Putamen (tissue), 1 donor: ENCODE measurements around the gene SHQ1.
"Not testable (repeated sequence)": the region's sequence is repeated elsewhere in the genome, so short reads cannot be mapped to it uniquely, and the experiment has no call there.

Source experiments
- DNase-seq: peaks from one replicate; pipeline ENCODE4 v3.0.0-alpha.2; 2016; ENCODE audit warnings: low spot score

SHQ1 gene

DNA sequence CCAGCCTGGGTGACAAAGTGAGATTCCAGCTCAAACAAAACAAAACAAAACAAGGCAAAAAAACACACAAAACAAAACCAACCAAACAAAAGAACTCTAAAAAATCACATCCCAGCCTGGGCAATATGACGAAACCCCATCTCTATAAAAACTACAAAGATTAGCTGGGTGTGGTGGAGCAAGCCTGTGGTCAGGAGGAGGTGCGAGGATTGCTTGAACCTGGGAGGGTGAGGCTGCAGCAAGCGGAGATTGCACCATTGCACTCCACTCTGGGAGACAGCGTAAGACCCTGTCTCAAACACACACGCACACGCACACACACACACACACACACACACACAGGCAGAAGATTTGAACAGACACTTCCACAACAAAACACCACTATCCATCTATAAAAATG, 99.6 kb downstream of the SHQ1 start:
- no peak for DNase-seq

DNA sequence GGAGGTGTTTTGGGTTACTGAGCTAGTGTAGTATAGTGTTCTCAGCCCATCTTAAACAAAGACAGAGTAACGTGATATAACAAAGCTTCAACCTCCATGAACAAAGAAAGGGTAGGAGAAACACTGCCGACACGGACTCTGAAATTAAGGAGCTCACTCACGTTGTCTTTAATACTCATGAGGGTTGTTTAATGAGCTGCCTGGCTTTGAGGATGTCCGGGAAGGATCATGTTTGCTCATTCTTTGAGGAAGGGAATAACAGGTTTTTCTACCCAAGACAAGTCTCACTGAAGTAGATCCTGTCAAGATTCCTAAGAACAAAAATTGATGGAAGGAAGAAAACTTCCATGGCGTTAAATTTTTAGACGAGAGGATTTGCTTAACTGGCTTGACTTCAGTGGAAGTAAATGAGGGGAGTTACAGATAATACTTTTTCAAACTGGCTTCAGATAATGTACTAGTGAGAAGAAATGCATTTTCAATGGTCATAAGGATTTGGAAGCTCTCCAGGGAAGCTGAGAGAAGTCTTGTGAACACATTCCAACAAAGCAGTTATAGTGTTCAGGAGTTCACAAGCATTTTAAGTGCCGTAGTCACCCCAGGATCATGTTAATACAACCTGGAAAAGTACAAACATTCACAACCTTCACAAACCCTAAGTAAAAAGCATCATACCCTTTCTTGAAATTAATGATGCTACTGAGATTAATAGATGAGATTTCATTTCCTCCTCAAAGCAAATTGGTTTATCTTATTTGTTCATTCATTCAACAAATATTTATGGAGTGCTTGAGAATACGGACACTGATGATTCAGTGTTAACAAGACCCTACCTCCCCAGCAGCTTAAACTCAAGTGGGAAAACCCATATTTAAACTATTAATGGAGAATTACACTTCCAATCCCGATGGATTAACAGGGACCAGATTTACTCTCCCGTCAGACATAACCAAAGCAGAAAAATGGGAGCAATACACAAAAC, 101.5 kb downstream of the SHQ1 start:
- DNase-seq = no peak

DNA sequence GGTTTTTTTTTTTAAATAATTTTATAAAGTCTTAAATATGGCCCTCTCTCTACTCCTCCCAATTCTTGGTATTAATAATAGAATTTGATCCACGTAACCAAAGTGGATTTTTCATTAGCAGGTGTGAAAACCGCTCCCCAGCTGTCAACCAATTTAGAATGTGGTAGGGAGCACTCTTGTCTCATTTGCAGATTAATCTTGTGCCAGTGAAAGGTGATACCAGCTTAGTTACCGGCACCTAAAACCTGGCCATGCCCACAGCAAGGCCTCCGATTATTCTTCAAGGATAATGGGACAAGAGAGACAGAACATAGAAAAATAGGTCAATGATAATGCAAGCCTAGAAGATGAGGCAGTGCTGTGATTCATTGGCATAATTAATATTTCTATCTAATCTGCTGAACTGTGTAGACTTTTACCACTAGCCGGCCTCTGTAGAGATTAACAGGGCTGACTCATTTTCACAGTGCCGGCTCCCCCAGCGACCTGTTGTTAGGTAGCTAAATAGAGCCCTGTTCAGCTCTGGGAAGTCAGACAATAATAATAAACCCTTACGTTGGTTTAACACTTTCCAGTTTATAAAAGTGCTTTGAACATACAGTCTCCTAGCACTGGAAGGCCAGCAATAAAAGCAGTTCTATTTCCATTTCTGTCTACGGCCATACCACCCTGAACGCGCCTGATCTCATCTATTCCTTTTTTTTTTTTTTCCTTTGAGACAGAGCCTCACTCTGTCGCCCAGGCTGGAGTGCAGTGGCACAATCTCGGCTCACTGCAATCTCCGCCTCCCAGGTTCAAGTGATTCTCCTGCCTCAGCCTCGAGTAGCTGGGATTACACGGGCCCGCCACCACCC, 102.9 kb downstream of the SHQ1 start:
- DNase-seq = no peak

DNA sequence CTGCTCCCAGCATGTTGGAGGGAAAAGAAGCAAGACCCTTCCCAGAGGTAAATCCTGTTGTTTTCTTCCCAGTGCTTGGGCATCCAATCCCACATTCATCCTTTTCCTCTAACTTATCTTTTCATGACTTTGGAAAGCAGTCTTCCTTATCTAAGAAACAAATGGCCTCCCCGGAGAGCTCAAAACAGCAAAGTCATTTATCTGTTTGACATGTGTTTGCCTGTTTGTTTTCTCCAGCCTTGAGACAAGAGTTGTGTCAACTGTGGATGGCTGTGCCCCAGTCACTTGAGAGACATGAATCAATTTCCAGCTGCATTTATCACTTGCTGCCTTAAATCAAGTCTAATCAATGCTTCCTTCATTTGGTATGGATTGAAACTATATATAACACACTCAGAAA, 103.9 kb downstream of the SHQ1 start:
- DNase-seq = no peak

DNA sequence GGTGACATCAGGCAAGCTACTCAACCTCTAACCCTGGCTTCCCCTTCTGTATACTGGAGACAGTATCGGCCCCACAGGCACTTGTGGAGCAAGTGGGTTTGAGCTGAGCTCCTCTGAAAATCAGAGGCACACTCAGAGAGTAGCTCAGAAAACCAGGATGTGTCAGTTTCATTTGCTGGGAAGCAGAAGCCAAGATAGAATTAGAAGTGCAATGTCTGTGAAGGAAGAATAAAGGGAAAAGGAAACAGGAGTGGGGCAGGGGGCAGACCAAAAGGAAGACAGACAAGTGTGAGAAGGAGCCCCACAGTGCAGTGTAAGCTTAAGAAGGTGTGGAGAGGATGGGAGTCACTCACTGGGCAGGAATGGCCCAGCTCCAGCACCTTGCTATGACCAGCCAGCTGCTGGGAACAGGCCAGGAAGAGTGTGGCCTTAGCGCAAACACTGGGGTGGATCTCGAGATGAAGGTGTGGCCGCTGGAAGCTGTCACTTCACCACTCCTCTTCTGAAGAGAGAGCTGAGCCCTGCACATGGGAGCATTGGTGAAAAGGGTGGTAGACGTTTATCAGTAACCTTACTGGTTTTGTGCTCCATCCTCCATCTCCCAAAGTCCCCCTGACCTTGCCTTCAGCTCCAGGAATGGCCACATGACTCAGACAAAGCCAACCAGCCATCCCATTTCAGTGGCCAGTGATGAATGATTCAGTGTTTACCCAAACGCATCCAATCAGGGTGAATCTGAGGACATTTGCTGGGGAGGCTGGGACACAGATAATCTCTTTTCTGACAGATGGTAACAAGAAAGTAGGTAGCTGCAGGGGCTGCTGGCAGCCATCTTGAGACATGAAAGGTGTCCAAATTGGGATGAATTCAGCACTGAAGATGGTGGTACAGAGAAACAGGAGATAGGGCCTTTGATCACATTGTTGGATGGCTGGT, 108.4 kb downstream of the SHQ1 start:
- no peak for DNase-seq

DNA sequence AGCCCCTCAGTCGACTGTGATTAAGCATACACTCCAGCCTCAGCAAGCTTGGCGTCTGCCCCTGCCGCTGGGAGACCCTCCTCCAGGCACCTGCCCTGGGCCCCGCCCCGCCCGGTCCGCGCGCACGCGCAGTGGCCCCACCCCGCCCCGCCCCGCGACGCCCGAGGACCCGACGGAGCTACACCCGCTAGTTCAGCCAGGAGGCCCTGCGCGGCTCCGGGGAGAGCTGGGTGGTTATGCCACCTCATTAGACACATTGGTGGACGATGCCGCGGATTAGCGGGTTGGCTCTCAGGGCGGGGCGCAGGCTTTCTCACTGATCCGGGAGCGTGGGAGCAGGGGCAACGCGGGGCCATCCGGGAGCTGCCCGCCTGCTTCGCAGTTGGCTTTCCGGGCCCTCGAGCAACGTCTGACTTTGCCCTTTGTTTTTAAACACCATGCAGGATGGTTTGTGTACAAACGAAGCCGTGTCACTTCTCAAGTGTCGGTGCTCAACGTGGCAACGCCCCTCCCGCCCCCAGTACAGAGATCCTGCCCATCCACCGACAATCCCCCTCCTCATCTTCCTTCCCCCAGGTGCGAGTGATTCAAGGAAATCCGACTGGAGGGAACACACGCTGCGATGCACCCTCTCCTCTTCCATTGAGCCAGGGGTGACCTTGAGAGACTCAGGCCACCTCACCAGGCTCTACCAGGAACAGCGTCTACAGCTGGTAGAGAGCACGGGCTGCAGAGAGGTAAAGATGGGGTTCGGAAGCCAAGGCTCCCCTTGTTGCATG, 109.3 kb downstream of the SHQ1 start:
- DNase-seq = peak; percentile 55

DNA sequence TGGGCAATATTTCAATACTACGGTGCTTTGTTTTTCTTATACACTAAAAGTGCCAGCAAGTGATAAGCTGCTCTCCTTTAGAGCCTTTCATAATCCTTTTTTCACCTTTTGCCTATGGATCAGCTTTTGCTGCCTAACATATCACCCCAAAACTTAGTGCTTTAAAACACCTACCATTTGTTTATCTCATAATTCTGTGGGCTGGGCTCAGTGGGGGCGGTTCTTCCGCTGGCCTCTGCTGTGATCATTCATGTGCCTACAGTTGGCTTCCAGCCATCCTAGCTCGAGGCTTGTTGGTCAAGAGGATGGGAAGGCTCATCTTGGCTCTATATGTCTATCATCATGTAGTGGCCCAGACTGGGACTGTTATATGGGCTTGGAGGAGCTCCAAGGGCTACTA, 113.2 kb downstream of the SHQ1 start:
- not testable (repeated sequence) for DNase-seq

DNA sequence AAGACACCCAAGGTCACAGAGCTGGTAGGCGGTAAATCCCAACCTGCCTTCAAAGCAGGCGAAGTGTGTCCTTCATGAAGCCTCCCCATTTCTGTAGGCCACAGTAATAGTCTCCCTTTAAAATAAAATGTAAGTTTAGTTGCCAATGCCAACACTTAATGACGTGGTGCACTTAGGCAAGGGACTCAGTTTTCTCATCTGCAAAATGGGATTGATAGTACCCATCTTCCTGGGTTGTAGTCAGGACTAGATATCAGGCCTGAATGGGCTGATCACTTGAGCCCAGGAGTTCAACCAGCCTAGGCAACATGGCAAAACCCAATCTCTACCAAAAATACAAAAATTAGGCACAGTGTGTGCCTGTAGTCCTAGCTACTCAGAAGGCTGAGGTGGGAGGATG, 114.6 kb downstream of the SHQ1 start:
- no peak for DNase-seq

DNA sequence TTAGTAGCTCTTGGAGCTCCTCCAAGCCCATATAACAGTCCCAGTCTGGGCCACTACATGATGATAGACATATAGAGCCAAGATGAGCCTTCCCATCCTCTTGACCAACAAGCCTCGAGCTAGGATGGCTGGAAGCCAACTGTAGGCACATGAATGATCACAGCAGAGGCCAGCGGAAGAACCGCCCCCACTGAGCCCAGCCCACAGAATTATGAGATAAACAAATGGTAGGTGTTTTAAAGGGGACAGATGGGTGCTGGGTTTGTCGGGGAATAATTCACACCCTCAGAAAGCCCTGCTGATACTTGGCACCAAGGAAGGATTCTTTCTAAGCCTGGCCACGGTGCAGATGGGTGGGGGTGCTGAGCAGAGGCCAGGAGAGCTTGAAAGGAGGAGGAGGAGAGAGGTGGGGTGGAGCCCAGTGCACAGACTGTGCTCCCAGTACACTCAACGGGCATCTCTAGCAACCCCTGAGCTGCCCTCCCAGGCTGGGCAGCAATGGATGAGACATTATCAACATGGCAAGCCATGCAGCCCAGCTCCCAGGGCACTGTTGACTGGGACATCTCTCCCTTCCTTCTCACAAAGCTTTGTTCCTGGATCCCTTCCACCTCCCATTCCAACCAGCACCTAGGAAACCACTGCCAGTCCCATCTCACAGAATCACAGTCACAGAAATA, 115.4 kb downstream of the SHQ1 start:
- DNase-seq = not testable (repeated sequence)

DNA sequence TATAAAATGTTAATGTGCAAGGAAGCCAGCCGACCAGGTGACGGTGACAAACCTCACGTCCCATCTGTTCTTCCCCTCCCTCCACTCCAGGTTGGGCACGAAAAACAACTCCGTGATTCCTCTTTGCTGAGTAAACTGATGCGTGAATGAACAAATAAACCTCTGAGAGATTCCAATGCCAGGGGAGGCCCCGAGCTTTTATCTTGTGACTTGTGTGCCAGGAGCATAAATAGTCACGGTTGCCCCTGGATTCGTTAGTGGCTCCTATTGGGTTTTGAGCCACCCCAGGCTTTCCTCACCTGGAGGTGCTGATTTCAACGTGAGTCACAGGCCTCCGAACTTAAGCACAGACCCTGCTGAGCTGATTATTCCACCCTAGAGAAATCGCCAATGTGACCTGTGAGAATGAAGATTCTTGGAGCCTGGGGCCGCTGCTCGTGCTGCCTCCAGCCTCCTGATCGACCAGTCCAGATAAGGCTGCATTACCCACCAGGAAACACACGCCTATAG, 119.2 kb downstream of the SHQ1 start:
- DNase-seq = no peak

DNA sequence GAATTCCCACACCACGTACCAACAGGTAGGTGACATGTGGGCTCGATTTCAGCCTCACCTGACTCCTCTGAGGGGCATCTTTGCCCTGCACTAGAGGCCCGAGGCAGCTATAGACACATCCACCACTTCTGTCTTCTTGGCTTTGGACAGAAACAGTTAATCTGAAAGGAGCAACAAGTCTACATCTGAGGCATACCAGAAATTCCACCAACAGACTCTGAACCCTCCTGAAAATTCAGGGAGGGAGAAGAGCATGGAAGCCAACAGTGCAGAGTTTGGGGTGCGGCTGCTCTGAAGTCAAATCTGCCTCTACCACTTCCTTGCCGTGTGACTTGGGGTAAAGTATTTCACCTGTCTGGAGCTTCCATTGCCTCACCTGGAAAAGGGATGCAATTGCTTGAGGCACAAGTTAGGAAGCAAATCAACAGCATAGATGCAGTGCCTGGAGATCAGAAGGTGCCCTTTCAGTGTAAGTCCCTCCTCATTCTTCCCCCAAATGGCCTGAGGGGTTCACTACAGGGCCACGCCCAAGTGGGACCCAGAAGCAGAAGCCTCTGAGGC, 119.8 kb downstream of the SHQ1 start:
- no peak for DNase-seq

DNA sequence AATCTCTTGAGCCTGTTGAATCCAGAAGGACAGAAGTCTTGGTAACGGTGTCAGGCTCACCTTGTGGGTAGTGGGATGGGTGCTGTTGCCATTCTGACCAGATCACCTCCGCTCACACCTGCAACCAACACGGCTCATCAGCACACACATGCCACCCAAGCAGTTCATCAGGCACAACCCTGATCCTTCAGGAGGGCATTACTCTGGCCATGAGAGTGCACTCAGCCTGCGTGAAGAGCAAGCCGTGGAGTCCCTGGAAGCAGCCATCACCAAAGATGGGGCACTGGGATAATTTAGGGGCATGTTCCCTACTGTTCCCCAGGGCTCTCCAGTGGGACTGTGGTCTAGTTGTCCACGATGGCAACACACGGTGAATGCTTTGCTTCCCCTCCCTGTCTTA, 120.5 kb downstream of the SHQ1 start:
- DNase-seq = no peak

DNA sequence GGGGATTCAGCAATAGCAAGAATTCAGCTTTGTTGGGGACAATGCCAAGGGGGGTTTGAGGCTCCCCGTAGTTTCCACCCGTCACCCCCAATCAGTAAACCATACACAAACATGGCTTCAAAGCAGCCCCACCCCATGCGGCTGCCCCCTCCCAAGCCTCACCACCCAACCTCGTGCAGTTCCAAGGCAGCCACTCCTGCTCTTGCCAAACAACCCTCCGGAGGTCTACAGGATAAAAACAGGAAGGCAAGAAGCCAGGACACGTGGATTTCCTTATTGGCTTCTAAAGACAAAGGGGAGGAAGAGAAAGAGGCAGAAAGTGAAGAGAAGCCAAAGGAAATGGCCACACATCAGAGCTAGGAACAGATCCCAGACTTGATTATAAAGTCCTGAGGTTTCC, 121.1 kb downstream of the SHQ1 start:
- no peak for DNase-seq

DNA sequence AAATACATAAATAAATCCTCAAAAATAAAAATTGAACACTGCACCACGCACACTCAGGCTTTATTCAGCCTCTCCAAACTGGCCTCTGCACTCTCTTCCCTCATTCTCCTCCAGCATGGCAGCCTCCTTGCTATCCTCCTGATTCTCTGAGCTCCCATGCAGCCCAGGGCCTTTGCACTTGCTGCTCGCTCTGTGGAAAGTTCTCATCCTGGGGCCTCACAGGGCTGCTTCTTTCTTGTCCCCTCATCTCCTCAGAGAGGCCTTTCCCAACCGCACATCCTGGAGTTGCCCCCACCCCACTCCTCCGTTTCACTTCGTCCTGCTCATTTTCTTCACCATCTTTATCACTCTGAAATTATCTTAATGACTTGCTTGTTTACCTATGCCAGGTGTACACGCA, 123.0 kb downstream of the SHQ1 start:
- no peak for DNase-seq

DNA sequence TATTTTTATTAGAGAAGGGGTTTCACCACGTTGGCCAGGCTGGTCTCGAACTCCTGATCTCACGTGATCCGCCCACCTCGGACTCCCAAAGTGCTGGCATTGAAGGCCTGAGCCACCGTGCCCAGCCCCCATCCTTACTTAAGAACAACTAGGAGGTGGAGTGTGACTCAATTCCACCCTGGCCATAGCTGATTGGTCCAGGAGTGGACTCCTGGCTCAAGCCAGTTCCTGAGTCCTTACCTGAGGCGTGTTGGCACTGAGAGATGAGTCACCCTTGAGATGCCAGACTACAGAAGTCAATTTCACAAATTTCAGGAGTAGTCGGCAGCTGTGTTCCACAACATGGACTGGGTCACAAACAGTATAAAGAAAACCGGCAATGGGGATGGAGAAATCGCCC, 124.2 kb downstream of the SHQ1 start:
- DNase-seq = no peak

DNA sequence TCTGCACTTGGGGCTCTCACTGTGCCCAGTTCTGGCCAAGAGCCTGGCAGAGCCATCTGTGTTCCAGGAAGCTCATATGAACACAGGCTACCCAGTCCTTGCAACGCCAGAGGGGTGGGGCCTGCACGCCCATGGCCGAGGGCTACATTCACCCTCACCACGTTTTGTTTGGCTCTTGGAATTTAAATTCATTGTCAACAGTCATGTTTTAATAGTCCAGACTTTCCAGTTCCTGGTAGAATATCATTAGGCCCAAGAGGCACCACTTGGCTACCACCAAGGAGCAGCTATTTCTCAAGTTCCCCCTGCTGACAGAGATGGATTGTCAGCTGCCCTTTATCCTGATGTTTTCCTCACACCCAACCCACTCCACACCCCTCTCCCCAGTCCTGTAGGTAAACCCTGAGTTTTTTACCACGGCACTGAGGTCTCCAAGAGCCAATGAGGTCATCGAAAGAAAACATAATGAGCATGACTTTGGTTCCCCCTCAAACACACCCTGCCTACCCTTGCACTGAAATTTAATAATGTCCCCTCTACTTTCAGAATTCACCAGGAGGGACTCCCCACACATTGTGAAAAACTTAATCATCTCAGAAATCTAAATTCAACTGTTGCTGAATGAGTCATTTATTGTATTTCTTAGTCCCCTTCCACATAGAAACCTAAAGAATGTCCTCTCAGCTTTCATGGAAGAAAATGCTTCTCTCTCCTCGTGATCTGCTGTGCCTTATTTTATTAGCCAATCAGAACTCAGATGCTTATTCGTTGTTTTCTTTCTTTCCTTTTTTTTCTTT, 125.1 kb downstream of the SHQ1 start:
- DNase-seq = no peak

DNA sequence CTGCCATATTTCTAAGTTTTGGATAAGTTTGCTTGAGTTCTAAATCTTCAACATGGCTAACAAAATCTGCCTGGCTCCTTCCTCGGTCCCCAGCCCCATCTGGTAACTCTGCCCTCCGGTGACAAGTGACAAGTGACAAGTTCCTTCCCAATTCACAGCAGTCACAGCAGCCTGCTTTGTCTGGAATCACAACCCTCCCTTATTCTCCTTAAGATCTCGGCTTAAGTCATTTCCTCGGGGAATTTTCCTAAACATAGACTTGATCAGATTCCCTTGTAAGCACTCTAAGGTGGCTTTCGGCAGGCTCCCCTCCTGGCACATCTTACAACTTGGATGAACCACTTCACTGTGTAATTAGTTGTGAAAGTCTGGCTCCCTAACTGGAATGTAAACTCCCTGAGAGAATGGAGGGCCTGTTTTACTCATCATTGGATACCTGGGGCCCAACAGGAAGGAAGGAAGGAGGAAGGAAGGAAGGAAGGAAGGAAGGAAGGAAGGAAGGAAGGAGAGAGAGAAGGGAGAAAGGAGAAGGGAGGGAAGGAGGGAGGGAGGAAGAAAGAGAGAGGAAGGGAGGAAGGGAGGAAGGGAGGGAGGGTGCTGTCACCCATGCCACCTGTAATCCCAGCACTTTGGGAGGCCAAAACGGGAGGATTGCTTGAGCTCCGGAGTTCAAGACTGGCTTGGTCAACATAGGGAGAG, 126.4 kb downstream of the SHQ1 start:
- no peak for DNase-seq

DNA sequence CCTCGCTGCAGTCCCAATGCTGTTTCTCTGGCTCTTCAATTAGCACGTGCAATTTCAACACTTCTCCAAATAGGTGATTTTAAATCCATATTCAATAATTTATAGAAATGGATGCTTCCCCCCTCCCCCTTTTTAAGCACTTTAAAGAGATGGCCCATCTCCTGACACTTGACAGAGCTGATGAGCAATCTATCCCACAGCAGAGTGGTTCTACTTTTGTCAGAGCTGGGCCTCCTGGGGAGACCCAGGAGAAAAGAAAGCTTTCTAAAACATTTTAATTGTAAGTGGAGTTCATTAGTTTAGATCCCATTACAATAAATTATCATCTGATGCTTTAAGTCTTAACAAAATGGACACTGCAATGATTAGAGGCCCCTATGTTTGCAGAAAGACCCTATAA, 127.7 kb downstream of the SHQ1 start:
- DNase-seq = no peak

DNA sequence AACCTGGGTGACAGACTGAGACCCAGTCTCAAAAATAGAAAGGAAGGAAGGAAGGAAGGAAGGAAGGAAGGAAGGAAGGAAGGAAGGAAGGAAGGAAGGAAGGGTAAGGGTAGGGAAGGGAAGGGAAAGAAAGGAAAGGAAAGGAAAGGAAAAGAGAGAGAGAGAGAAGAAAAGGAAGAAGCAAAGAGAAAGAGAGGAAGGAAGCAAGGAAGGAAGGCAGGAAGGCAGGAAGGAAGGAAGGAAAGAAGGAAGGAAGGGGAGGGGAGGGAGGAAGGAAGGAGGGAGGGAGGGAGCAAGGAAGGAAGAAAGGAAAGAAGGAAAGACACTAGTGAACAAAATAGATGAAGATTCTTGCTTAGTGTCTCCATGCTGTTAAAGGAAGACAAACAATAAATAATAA, 129.1 kb downstream of the SHQ1 start:
- no peak for DNase-seq
